ENCODE data around the gene NME9. TPM values are rescaled to one million over a fixed set of nuclear protein-coding genes. Genes with fewer than 3 reads are reported as not detected.

Gene NME9
- total and polyA plus RNA-seq, 2 of the 4 experiments (the other 2 are of a cell fraction): not detected

DNA sequence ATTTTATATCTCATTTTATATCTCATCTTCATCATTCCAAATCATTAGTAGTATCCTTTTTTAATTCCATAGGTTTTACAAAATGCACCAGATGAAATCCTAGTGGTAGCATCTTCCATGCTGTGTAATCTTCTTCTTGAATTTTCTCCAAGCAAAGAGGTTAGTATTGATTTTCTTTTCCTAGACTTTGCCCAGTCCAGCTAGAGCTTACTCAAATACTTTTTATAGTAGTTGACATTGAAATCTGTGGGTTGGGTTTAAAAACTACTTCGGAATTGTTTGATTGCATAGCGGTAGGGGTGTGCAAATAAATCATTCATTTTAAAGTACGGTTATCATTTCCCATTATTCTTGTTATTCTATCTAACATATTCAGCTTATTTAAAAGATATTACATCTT is 62.6 kb downstream of the NME9 start:
- WGBS, 2 experiments (ENCODE audit: extremely low coverage in 2 of 2, insufficient read length in 1 of 2): no CpG with 5 or more reads among the region's 3 CpGs
- DNase-seq (no peak), ATAC-seq (ENCODE audit: low read depth) (no peak)
- Histone ChIP-seq H3K56ac (ENCODE audit: extremely low read depth, insufficient read depth, low read length) (no peak overlapping the region), H3K27me3 (ENCODE audit: control insufficient read depth, insufficient read depth, low read length) (no peaks in the 10 kb centered on the region), H3K18ac (ENCODE audit: low read depth, low read length) (no peak overlapping the region), H3K27ac (ENCODE audit: insufficient read depth, low read length) (no peak overlapping the region), H3K9me3 (ENCODE audit: control insufficient read depth, insufficient read depth, low read length) (no peaks in the 10 kb centered on the region), H4K91ac (ENCODE audit: insufficient read depth, low read depth, low read length) (no peak overlapping the region), H3K23ac (ENCODE audit: low read depth, low read length) (no peak overlapping the region), H3K36me3 (ENCODE audit: control insufficient read depth, insufficient read depth, low read length) (peaks cover 11% of the 10 kb centered on the region), H3K14ac (replicated peaks; ENCODE audit: low read depth, low read length) (no peak overlapping the region), H4K8ac (ENCODE audit: low read depth in 2 of 2, low read length in 2 of 2) (no peak overlapping the region), H2AFZ (replicated peaks; ENCODE audit: low read length, poor library complexity) (no peak overlapping the region), H2BK5ac (ENCODE audit: low read depth, low read length, poor library complexity, severe bottlenecking) (no peak overlapping the region), H3K4ac (ENCODE audit: low read depth, low read length) (no peak overlapping the region), H3K79me1 (ENCODE audit: low read depth in 1 of 2, low read length in 2 of 2) (no peaks in the 10 kb centered on the region), H3K4me1 (ENCODE audit: control insufficient read depth, insufficient read depth, low read length) (no peaks in the 10 kb centered on the region), H3K4me2 (ENCODE audit: low read depth, low read length) (no peak overlapping the region), H3K9me1 (ENCODE audit: insufficient read depth, low read length) (no peaks in the 10 kb centered on the region), H2BK15ac (ENCODE audit: low read depth, low read length) (no peak overlapping the region), H3K4me3 (ENCODE audit: insufficient read depth, low read depth, low read length) (no peak overlapping the region), H4K5ac (ENCODE audit: low read depth, low read length) (no peak overlapping the region), H4K20me1 (ENCODE audit: insufficient read depth, low read length) (no peaks in the 10 kb centered on the region), H2BK120ac (ENCODE audit: low read depth, low read length) (no peak overlapping the region), H2AK9ac (replicated peaks; ENCODE audit: low read depth, low read length, poor library complexity) (no peak overlapping the region), H3K9ac (ENCODE audit: low read depth, low read length) (no peak overlapping the region), H2BK20ac (ENCODE audit: low read depth, low read length) (no peak overlapping the region), H2AK5ac (ENCODE audit: low read depth, low read length) (no peak overlapping the region)
- BruUV-seq (replicated peaks): no TSS peak
- intact Hi-C loops (cut with micrococcal nuclease): loop anchor here (5.0 kb wide), 1 partner anchor 80 kb away; the partner anchor contains the start of gene ARMC8
- dilution Hi-C loops (cut with HindIII; ENCODE audit: low sequenced_read_pairs, unreplicated experiment): no loop called here
- ChIA-PET POLR2A (ENCODE audit: unreplicated experiment) (no interaction called here), CTCF (no interaction called here)
- TF ChIP-seq MXI1 (IDR thresholded peaks at IDR 0.05; ENCODE audit: borderline replicate concordance, low read depth, low read length) (no peak), RAD21 (IDR thresholded peaks at IDR 0.05; ENCODE audit: low read length) (no peak), SMC3 (IDR thresholded peaks at IDR 0.05; ENCODE audit: low read depth, low read length) (no peak), MAFK (IDR thresholded peaks at IDR 0.05; ENCODE audit: low read depth, low read length) (no peak), FOS (IDR thresholded peaks at IDR 0.05; ENCODE audit: low read depth, low read length) (no peak)
- TF ChIP-seq, protein P1, sequence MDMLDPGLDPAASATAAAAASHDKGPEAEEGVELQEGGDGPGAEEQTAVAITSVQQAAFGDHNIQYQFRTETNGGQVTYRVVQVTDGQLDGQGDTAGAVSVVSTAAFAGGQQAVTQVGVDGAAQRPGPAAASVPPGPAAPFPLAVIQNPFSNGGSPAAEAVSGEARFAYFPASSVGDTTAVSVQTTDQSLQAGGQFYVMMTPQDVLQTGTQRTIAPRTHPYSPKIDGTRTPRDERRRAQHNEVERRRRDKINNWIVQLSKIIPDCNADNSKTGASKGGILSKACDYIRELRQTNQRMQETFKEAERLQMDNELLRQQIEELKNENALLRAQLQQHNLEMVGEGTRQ (IDR thresholded peaks at IDR 0.05; ENCODE audit: low read depth, low read length): no peak
- in situ Hi-C loops (cut with MboI; ENCODE audit: low sequenced_read_pairs): no loop called here

Data from IMR-90 (cell line).